Upper lobe of left lung (tissue), 6 donors: ENCODE data around the gene VPS41. TPM values are rescaled to one million over a fixed set of nuclear protein-coding genes. Genes with fewer than 3 reads are reported as not detected.

ENCODE experiments used
- ATAC-seq, 2 donors: fragments of 200-7000 bp; cut with Tn5 transposase; one replicate each; pipeline ENCODE4 v1.9.1; 2022; ENCODE audit warnings: mild to moderate bottlenecking in 2 of 2, moderate library complexity in 2 of 2; ENCODE audit not compliant: low FRiP score in 2 of 2
- DNase-seq, 2 donors: peaks; one replicate each; pipeline ENCODE4 v3.0.0-alpha.2; 2019 to 2020
- H3K27ac ChIP-seq, 4 donors: fragments of 200-600 bp; sonication (generic); one replicate each; pipeline ENCODE4 v1.5.1; 2016 to 2019
- H3K27me3 ChIP-seq, 4 donors: fragments of 200-600 bp; sonication (generic); one replicate each; pipeline ENCODE4 v1.5.1; 2017 to 2019
- H3K36me3 ChIP-seq, 4 donors: fragments of 200-600 bp; sonication (generic); one replicate each; pipeline ENCODE4 v1.5.1; 2016 to 2019
- H3K4me1 ChIP-seq, 4 donors: fragments of 200-600 bp; sonication (generic); one replicate each; pipeline ENCODE4 v1.5.1; 2018 to 2019
- H3K4me3 ChIP-seq, 4 donors: fragments of 200-600 bp; sonication (generic); one replicate each; pipeline ENCODE4 v1.5.1; 2017 to 2019; ENCODE audit warnings: mild to moderate bottlenecking in 2 of 4, moderate library complexity in 1 of 4
- H3K9me3 ChIP-seq, 4 donors: fragments of 200-600 bp; sonication (generic); one replicate each; pipeline ENCODE4 v1.5.1; 2018 to 2019
- EP300 ChIP-seq, 4 donors: sonication (generic); formaldehyde crosslinking; IDR thresholded peaks; one replicate each; pipeline ENCODE4 v1.5.1; 2017; ENCODE audit warnings: antibody characterized with exemption in 4 of 4, control low read depth in 2 of 4
- POLR2A ChIP-seq, 4 donors: fragments of 450-650 bp; IDR thresholded peaks; one replicate each; pipeline ENCODE4 v1.5.1; 2016 to 2017; ENCODE audit warnings: antibody characterized with exemption in 4 of 4, mild to moderate bottlenecking in 2 of 4
- POLR2AphosphoS5 ChIP-seq, 2 donors: sonication (generic); formaldehyde crosslinking; IDR thresholded peaks; one replicate each; pipeline ENCODE4 v1.5.1; 2017; ENCODE audit warnings: antibody characterized with exemption in 2 of 2
- WGBS, 2 donors: methylation state at CpG; one replicate each; pipeline ENCODE4 v1.1.5; 2017 to 2018; 5-methylcytosine and 5-hydroxymethylcytosine counted together
- total RNA-seq, 6 donors: library from RNA; depleted of rRNA in 4 of 6; stranded (reverse); fragments of >200 nt in 4 of 6; gene quantifications; one replicate each; pipeline versions ENCODE4 v1.1.0 to v1.2.1, GENCODE V29; 2016 to 2021
- TF ChIP-seq, protein P1 (sequence below), 6 experiments: fragments of 450-650 bp in 4 of 6; fragments of 200-600 bp in 2 of 6; sonication (generic) in 2 of 6; IDR thresholded peaks; one replicate each; pipeline ENCODE4 v1.5.1; 2016 to 2019; ENCODE audit warnings: antibody characterized with exemption in 6 of 6
- donor health status: DM: no; HTN: no; CAD: no; lungs with moderate emphysema.
- donor health status: DM: no; HTN: yes; CAD: no; lungs with severe emphysema.

The VPS41 gene
- total RNA-seq, 6 donors from 2014 or later, result 32.1 to 96.4 (median 48.4) TPM

DNA sequence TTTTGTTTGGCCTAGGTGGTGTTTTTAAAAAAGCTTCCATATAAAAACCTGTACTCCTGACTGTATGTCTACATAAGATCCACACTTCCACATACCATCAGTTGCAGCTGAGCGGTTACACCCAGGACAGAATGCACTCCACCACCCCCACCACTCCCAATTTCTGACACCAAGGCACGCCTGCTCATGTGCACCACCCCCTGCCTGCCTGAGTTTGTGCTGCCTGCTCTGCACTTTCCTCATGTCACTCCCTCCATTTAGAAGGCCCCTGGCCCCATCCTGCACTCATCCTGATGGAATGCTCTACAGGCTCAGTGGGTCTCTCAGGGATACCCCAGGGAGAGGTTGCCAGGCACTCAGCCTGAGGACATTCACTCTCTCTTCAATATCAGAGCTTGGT lies 6.5 kb downstream of the VPS41 start:
- Histone ChIP-seq H3K27ac (no peak overlapping the region), H3K4me3 (no peak overlapping the region), H3K36me3 (no peaks in the 10 kb centered on the region), H3K9me3 (no peaks in the 10 kb centered on the region), H3K4me1 (peaks cover 0 to 9% (median 2%) of the 10 kb centered on the region in 4 donors), H3K27me3 (no peaks in the 10 kb centered on the region)
- ATAC-seq (peak in 1 of 2 donors; percentile 51), DNase-seq (no peak)
- WGBS, 2 donors, result 92 to 96% methylated on average over 2 of the region's 2 CpGs
- TF ChIP-seq, protein P1, sequence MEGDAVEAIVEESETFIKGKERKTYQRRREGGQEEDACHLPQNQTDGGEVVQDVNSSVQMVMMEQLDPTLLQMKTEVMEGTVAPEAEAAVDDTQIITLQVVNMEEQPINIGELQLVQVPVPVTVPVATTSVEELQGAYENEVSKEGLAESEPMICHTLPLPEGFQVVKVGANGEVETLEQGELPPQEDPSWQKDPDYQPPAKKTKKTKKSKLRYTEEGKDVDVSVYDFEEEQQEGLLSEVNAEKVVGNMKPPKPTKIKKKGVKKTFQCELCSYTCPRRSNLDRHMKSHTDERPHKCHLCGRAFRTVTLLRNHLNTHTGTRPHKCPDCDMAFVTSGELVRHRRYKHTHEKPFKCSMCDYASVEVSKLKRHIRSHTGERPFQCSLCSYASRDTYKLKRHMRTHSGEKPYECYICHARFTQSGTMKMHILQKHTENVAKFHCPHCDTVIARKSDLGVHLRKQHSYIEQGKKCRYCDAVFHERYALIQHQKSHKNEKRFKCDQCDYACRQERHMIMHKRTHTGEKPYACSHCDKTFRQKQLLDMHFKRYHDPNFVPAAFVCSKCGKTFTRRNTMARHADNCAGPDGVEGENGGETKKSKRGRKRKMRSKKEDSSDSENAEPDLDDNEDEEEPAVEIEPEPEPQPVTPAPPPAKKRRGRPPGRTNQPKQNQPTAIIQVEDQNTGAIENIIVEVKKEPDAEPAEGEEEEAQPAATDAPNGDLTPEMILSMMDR (IDR thresholded peaks at IDR 0.05), result no peak
- no peak for TF ChIP-seq POLR2AphosphoS5 (IDR thresholded peaks at IDR 0.05)
- TF ChIP-seq POLR2A (IDR thresholded peaks at IDR 0.05), result no peak
- TF ChIP-seq EP300 (IDR thresholded peaks at IDR 0.05), result no peak

DNA sequence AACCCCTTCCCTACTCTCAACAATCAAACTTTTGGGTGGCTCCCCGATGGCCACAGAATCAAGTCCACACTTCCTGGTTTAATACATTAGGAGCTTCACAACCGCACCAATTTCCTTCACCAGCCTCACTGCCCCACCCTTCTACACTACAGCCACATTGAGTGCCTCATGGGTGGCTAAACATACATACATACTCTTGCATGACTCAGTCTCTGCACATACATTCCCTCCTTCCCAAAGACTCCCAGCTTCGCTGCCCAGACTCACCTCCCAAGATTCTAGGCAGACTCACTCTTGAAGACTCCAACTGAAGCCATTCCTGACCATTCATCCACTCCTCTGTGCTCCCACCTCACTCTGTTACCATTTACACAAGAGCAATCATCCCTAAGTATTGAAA lies 15.9 kb downstream of the VPS41 start:
- ATAC-seq, result no peak
- no peak for DNase-seq
- 89 to 94% methylated on average over 3 of the region's 3 CpGs for whole genome bisulfite sequencing, 2 donors
- TF ChIP-seq EP300 (IDR thresholded peaks at IDR 0.05) (no peak), POLR2A (IDR thresholded peaks at IDR 0.05) (no peak), POLR2AphosphoS5 (IDR thresholded peaks at IDR 0.05) (no peak)
- TF ChIP-seq, protein P1 (IDR thresholded peaks at IDR 0.05), result no peak
- Histone ChIP-seq H3K4me3 (no peak overlapping the region), H3K4me1 (no peaks in the 10 kb centered on the region), H3K27me3 (no peaks in the 10 kb centered on the region), H3K36me3 (peaks cover 0 to 16% (median 12%) of the 10 kb centered on the region in 4 donors), H3K9me3 (no peaks in the 10 kb centered on the region), H3K27ac (no peak overlapping the region)

GRCh38 chr7:38890597-38890996 lies 18.4 kb downstream of the VPS41 start:
- H3K27me3 ChIP-seq, result no peaks in the 10 kb centered on the region
- 82 to 86% methylated on average over 6 of the region's 6 CpGs for WGBS, 2 donors
- no peaks in the 10 kb centered on the region for H3K9me3 ChIP-seq
- no peaks in the 10 kb centered on the region for H3K4me1 ChIP-seq
- ATAC-seq (no peak), DNase-seq (no peak)
- peaks cover 0 to 3% (median 1%) of the 10 kb centered on the region in 4 donors for H3K36me3 ChIP-seq
- no peak overlapping the region for H3K27ac ChIP-seq
- H3K4me3 ChIP-seq, result no peak overlapping the region
- no peak for TF ChIP-seq POLR2AphosphoS5 (IDR thresholded peaks at IDR 0.05)

DNA sequence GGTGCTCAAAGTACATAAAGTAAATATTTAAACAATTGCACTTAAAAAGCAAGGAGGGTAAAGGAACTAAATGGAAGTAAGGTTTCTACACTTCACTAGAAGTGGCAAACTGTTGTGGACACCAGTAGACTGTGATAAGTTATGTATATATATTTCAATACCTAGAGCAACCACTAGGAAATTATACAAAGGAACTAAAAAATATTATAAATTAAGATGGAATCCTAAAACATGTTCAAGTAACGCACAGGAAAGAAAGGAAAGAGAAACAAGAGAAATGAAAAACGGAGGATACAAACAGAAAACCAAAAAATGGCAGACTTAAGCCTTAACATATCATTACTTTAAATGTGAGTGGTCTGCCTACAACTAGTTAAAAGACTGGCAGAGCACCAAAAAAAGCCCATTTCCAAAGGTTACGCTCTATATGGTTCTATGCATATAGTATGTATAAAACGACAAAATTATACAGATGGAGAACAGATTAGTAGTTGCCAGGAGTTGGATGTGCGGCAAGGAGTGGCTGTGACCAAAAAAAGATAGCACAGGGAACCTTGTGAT lies 19.0 kb downstream of the VPS41 start:
- TF ChIP-seq, protein P1 (IDR thresholded peaks at IDR 0.05), result peak in 1 of 6 experiments; percentile 20
- no peak for TF ChIP-seq POLR2AphosphoS5 (IDR thresholded peaks at IDR 0.05)
- H3K4me1 ChIP-seq, result no peaks in the 10 kb centered on the region
- H3K36me3 ChIP-seq, result no peaks in the 10 kb centered on the region
- no peak overlapping the region for H3K4me3 ChIP-seq
- 94 to 97% methylated on average over 5 of the region's 5 CpGs for WGBS, 2 donors
- DNase-seq, result no peak
- H3K27me3 ChIP-seq, result no peaks in the 10 kb centered on the region
- H3K9me3 ChIP-seq, result no peaks in the 10 kb centered on the region
- ATAC-seq, result no peak
- no peak overlapping the region for H3K27ac ChIP-seq

GRCh38 chr7:38889079-38889478 lies 19.9 kb downstream of the VPS41 start:
- no peaks in the 10 kb centered on the region for H3K4me1 ChIP-seq
- no peak overlapping the region for H3K4me3 ChIP-seq
- no peak for ATAC-seq
- DNase-seq, result no peak
- H3K9me3 ChIP-seq, result no peaks in the 10 kb centered on the region
- no peak overlapping the region for H3K27ac ChIP-seq
- 90 to 91% methylated on average over 1 of the region's 1 CpG for WGBS, 2 donors
- H3K27me3 ChIP-seq, result no peaks in the 10 kb centered on the region
- H3K36me3 ChIP-seq, result no peaks in the 10 kb centered on the region
- TF ChIP-seq EP300 (IDR thresholded peaks at IDR 0.05) (no peak), POLR2A (IDR thresholded peaks at IDR 0.05) (no peak), POLR2AphosphoS5 (IDR thresholded peaks at IDR 0.05) (no peak)
- TF ChIP-seq, protein P1 (IDR thresholded peaks at IDR 0.05), result no peak
